SH-SY5Y (cell line): ENCODE data around the gene SCGB2B2.

ENCODE experiments used
- GATA2 ChIP-seq: IDR thresholded peaks from 2 replicates; pipeline ENCODE4 v1.6.1; 2011; ENCODE audit warnings: mild to moderate bottlenecking, low read depth, low read length
- GATA3 ChIP-seq: IDR thresholded peaks from 2 replicates; pipeline ENCODE4 v1.6.1; 2011; ENCODE audit warnings: low read depth, mild to moderate bottlenecking, low read length, moderate library complexity

SCGB2B2 gene, protein sequence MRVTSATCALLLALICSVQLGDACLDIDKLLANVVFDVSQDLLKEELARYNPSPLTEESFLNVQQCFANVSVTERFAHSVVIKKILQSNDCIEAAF

DNA sequence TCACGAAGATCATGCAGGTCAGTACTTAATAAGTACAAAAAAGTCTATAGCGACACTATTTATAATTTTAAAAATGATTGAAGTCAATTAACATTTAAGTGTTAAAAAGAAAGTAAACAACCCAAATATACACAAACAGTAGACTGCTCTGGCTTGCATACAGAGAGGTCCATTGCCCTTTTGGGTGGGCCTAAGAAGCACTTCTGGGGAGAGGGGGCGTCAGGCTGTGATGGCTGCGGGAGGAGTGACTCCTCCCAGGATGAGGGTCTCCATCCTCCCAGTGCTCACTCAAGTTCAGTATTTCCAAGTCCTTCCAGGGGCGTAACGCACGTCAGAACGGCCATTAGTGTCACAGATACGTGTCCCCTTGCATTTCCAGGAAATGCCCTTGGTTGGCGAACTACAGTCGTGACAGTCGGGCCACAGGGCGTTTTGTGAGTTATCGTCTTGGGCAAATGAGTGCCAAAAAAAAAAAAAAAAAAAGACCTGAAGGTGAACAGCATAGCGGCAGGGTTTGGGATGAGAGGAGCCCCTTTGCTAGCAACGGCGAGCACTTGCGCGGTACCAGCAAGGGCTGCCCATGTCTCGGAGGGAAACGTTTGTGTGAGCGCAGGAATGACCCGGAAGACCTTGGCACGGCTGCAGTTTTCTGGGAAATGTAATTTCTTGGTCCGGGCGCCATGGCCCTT, at the start of gene SCGB2B2:
Gene SCGB2B2 (minus strand): TSS at position 463 of the 689 bp plus-strand sequence. CDS start 82,596 bp downstream, outside the sequence.
- no peak for TF ChIP-seq GATA3
- no peak for TF ChIP-seq GATA2

DNA sequence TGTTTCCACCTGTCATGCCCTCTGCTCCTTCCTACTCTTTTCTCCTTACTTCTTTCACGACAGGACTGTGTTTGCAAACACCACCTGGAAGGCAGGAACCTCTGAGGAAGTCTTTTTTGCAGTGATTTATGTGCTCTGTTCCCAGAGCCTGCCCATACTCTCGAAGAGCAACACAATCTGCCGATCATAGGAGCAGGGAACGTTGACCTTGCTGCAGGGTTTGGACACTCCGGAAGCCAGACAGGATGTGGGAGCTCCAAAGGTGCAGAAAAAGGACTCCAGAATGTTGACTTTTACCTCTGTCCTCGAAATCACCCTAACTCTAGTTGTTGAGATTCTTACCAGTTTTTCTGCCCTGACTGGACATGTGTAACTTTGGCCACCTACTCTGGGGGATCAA, 48.4 kb upstream of the SCGB2B2 start:
- TF ChIP-seq GATA2: no peak
- no peak for TF ChIP-seq GATA3

- TF ChIP-seq GATA2 (no peak), GATA3 (no peak)
These were observed 45.4 kb upstream of the SCGB2B2 start for GRCh38 chr19:34722353-34722752.

DNA sequence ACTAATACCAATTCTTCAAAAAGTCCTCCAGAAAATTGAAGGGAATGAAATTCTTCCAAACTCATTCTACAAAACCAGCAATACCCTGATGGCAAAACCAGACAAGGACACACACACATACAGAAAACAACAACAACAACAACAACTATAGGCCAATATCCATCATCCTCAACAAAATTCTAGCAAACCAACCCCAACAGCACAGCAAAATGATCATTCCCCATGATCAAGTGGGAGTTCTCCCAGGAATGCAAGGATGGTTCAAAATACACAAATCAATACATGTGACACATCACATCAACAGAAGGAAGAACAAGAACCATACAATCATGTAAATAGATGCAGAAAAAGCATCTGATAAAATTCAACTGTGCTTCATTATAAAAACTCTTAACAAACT, 38.4 kb upstream of the SCGB2B2 start:
- TF ChIP-seq GATA3 (no peak), GATA2 (no peak)

DNA sequence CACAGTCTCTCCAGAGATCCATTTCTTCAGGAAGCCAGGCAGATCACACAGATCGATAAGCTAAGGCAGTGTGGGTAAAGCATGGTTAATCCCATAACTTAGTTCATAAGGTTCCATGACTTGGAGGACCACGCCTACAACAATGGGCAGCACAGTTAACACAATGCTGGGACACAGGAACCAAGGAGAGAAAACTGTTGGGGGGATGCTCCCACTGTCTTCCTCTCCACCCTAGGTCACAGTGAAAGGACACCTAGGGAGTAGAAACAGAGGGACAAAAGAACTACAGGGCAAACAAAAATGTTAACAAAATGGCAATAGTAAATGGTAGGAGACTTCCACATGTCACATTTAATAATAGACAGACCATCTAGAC, 36.3 kb upstream of the SCGB2B2 start:
- TF ChIP-seq GATA3 (no peak), GATA2 (no peak)

DNA sequence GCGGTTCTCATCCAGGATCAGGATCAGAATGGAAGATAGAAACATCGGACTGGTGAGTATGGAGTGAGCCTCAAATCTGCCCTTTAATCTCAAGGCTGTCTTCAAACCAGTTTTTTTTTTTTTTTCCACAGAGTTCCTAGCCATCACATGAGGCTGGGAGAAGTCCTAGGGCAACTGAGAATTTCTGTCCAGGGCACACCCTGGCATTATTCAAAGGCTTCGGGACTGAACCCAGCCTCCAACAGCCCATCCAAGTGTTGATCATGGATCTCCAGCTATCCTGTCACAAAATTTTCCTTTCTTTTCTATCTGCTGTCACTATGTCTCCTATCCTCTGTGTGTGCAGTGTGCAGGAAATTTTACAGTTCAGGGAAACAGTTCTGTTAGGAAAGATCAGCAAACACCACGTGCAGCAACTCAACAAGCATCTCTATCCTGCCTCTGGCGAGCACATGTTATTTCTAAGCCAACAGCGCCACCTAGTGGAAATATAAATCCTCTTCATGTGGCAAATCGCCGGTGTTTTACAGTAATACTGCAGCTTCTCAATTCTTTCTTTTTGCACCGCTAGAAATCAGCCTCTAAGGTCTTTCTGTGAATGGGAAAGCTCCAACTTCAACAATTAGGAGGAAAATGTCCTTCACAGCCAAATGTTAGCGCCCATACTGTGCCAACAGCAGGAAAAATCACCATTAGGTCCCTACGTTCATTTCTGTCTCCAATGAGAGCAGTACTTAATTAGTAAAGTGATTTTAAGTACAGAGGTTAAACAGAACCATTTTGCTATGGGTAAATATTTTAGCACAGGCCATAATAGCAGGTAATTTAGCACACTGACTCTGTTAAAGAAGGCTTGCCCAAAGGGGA, 35.7 kb upstream of the SCGB2B2 start:
- TF ChIP-seq GATA3 (no peak), GATA2 (no peak)

DNA sequence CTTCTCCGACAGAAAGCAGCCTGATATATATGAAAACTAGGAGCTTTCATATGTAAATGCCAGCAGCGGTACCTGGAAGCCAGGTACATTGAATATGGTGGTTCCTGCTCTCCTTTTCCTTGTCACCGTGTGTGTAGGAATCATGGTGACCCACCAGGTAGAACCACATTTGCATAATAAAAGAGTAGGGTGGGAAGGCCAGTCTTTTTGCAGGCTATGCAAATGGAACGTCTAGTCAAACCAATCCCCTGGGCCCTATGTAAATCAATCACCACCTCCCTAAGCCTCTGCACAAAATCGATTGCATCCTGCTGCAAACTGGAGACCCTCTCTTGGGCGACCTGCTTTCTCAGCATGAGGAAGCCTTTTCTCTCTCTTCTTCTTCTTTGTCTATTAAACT, 34.9 kb upstream of the SCGB2B2 start:
- TF ChIP-seq GATA2 (no peak), GATA3 (no peak)

DNA sequence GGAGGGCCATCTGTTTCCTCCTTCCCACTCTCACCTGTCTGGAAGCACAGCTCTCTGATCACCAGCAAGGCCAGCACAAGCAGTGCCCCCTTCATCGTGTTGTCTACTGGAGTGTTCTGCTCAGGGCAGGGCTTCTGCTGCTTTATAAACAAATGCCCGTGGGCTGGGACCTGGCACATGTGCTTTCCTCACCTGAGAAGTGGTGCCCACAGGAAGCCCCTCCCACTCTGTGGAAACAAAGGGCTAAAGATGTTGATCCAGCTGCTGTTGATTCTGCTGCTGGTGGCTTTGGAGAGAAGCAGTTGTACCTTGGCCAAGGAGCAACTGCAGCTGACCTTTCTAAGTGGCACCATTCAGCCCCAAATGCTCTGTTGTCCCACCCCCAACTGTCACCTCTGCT, 30.7 kb upstream of the SCGB2B2 start:
- no peak for TF ChIP-seq GATA3

- no peak for TF ChIP-seq GATA2
- no peak for TF ChIP-seq GATA3
These were observed 15.6 kb upstream of the SCGB2B2 start for GRCh38 chr19:34692549-34692948.

DNA sequence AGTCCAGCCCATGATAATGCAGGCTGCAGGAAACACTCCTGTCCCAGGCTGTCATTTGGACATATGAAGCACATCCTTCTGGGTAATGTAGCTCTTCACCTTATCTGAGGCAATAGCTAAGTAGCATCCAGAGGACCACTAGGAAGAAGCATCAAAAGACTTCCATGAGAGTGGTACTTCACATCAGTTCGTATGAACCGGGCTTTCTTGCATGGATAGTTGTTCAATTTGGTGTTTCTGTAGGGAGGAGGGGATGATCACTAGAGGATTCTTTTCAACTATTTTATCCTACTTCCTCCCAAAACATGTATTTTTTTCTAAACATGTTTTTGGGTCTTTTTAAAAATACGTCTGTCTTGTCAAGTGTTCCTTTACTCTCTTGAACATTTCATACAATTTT, 13.4 kb upstream of the SCGB2B2 start:
- TF ChIP-seq GATA3 (no peak), GATA2 (no peak)

- TF ChIP-seq GATA3 (no peak), GATA2 (no peak)
These were observed 11.6 kb upstream of the SCGB2B2 start for GRCh38 chr19:34688592-34688991.

GRCh38 chr19:34687348-34687747, 10.4 kb upstream of the SCGB2B2 start:
- TF ChIP-seq GATA3: no peak
- TF ChIP-seq GATA2: no peak

DNA sequence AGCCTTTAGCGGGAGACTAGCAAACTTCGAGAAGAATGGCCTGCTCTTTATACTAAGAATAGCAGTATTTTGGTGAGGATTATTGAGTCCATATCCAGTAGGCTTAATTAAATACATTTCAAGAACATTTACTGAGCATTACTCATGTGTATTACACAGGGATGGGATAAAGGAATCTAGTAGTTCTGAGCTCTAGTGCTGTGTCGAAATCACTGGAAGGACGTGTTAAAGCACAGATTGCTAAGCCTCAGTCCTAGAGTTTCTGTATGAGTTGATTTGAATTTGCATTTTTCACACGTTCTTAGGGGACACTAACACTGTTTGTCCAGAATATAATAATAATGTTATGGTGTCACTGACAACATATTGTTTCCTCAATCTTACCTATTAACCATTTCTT, 9.5 kb upstream of the SCGB2B2 start:
- no peak for TF ChIP-seq GATA2
- TF ChIP-seq GATA3: no peak

- TF ChIP-seq GATA3 (no peak), GATA2 (no peak)
These were observed 4.5 kb upstream of the SCGB2B2 start for GRCh38 chr19:34681478-34681877.

DNA sequence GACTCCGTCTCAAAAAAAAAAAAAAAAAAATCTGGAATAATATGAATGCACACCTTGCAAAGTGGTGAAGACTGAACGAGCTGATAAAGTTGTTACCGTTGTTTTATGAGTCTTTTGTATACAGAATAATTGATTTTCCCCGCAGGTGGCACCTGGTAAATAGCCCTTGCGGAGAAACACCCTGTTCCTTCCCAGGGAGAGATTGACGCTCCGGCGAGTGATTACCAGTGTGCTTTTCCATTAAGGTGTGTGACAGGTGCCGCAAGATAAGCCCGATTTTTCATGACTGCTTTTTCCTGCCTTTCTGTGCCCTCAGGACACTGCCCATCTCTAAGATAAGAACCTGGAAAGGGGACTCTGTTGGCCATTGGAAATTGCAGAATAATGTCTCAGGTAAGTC, 1.5 kb upstream of the SCGB2B2 start:
- no peak for TF ChIP-seq GATA2
- TF ChIP-seq GATA3: no peak

DNA sequence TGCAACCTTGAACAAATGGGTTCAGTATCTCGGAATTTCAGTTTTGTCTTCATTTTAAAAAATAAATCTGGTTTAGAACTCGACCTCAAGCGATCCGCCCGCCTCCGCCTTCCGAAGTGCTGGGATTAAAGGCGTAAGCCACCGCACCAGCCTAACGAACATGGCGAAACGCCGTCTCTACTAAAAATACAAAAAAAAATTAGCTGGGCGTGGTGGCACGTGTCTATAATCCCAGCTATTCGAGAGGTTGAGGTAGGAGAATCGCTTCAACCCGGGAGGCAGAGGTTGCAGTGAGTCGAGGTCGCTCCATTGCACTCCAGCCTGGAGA, 1.1 kb upstream of the SCGB2B2 start:
- TF ChIP-seq GATA2 (no peak), GATA3 (no peak)
